Smooth muscle cell of the pulmonary artery (primary cell): ENCODE results near the gene ZNHIT1. TPM values are rescaled to one million over a fixed set of nuclear protein-coding genes. Genes with fewer than 3 reads are reported as not detected.

Source experiments
- total RNA-seq: library from RNA; depleted of rRNA; stranded (reverse); fragments of >200 nt; gene quantifications from 2 replicates; pipeline ENCODE4 v1.2.3, GENCODE V29; 2014

ZNHIT1 gene
- 50.3 and 60.0 TPM in 2 replicates for total RNA-seq

GRCh38 chr7:101217388-101218235 is at the start of gene ZNHIT1, which contains the start of gene PLOD3:
Gene ZNHIT1, plus strand, starts transcription at chr7:101218165. Its CDS starts 31 bp downstream, at chr7:101218196.
Gene PLOD3, minus strand, starts transcription at chr7:101217581. Its CDS starts 307 bp downstream, at chr7:101217274.

GRCh38 chr7:101180130-101180755 is 37.7 kb upstream of the ZNHIT1 start, which contains the start of gene NAT16:
Gene NAT16, minus strand, starts transcription at chr7:101180293. Its CDS starts 5,486 bp downstream, at chr7:101174807.

GRCh38 chr7:101200862-101201599 is 16.9 kb upstream of the ZNHIT1 start, which contains the start of gene MOGAT3:
Gene MOGAT3, minus strand, starts transcription at chr7:101201036. Its CDS starts 182 bp downstream, at chr7:101200854.

GRCh38 chr7:101237206-101238067 is 19.5 kb downstream of the ZNHIT1 start, which contains the start of gene CLDN15:
Gene CLDN15, minus strand, starts transcription at chr7:101237802. Its CDS starts 221 bp downstream, at chr7:101237581.

GRCh38 chr7:101244375-101245146 is 26.6 kb downstream of the ZNHIT1 start, which contains the start of gene FIS1:
Gene FIS1, minus strand, starts transcription at chr7:101245081. Its CDS starts 77 bp downstream, at chr7:101245004.

Other genes starting within 250 kb of the ZNHIT1 start
- 0.23 TPM in 1 of 2 replicates, not detected in the other for gene MUC12, start 248.6 kb upstream of the ZNHIT1 start, total RNA-seq
- not detected in 2 replicates for gene MUC17, start 198.1 kb upstream of the ZNHIT1 start, total RNA-seq
- 31.9 and 43.8 TPM in 2 replicates for gene TRIM56, start 132.7 kb upstream of the ZNHIT1 start, total RNA-seq
- 1,589 and 2,809 TPM in 2 replicates for gene SERPINE1, start 91.1 kb upstream of the ZNHIT1 start, total RNA-seq
- 87.7 and 89.2 TPM in 2 replicates for gene AP1S1, start 63.7 kb upstream of the ZNHIT1 start, total RNA-seq
- 0.07 and 0.26 TPM in 2 replicates for gene VGF, start 52.6 kb upstream of the ZNHIT1 start, total RNA-seq
- not detected in 2 replicates for gene NAT16, start 37.9 kb upstream of the ZNHIT1 start, total RNA-seq
- gene MOGAT3, start 17.1 kb upstream of the ZNHIT1 start, total RNA-seq, result not detected in 2 replicates
- gene PLOD3, start 584 bp upstream of the ZNHIT1 start, total RNA-seq, result 164 and 240 TPM in 2 replicates
- gene CLDN15, start 19.6 kb downstream of the ZNHIT1 start, total RNA-seq, result 3.1 and 4.3 TPM in 2 replicates
- gene FIS1, start 26.9 kb downstream of the ZNHIT1 start, total RNA-seq, result 101 and 107 TPM in 2 replicates
- gene IFT22, start 103.6 kb downstream of the ZNHIT1 start, total RNA-seq, result 23.2 and 25.3 TPM in 2 replicates
- gene COL26A1, start 144.7 kb downstream of the ZNHIT1 start, total RNA-seq, result not detected in 2 replicates